CD4-positive, alpha-beta T cell treated with Interleukin-6 for 4 hours (primary cell): ENCODE data around the gene HES3.

ENCODE experiments used
- DNase-seq: peaks from one replicate; pipeline ENCODE4 v3.0.0-alpha.2; 2020; ENCODE audit warnings: mixed read lengths

The HES3 gene

DNA sequence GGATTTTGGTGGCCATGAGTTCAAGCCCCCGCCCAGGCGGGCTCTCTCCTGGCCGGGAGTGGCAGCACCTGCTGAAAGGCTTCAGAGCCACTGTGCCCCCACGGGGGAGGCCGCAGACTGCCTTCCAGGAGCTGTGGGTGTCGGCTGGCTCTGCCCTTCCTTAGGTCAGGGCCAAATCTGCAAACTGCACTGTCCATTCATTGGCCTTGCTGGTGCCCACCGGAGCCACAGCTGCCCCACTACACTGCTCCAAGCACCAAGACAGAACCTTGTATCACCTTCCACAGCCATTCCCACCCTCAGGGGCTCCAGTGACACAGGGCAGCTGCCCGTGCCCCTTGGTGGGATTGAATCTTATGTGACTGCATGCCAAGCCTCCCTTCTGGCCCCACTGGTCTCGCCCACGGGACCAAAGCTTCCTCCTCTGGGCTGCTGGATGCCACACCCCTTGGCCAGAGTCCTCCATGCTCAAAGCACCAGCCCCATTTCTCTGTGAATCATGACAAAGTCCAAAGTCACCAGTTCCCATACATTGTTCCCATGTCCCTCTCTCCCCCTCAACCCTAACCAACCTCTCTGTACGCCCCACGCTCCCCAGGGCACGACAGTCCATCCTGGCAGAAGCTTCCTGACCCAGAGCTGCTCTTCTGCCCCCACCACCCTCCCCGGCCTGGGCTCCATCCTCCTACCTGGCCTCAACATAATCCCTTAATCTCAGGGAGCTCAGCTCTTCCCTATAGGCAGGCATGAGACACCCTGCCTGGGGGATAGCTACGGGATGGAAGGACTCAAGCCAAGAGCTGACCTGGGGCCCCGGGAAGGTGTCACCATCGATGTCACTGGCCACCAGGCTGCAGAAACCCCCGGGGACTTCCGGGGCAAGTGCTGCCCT is 37.8 kb downstream of the HES3 start:
- DNase-seq: no peak

DNA sequence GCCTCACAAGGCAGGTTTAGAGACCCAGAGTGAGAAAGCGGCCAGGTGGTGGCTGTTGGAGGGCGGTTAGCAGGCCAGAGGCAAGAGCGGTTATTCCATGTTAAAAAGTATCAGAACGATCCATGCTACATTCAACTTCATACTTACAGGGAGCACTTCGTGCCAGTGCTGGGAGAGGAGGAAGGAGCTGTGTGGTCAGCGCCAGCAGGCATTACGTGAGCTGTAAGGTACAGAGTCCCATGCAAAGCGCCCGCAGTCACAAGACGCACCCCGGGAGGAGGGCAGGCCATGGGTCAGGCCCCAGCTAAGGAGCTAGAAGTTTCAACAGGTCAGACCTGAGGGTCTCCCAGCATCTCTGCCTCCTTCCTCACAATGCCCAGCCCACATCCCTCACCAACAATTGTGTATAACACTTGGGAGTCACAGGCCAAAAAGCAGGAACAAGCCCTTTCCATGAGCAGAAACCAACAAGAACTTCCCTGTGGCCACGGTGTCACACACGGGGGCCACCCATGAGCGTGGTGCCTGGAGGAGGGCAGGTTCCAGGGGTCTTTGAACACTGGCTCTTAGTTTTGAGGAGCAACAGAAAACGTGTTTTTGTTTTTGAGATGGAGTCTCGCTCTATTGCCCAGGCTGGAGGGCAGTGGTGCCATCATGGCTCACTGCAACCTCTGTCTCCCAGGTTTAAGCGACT is 38.7 kb downstream of the HES3 start:
- DNase-seq: no peak

DNA sequence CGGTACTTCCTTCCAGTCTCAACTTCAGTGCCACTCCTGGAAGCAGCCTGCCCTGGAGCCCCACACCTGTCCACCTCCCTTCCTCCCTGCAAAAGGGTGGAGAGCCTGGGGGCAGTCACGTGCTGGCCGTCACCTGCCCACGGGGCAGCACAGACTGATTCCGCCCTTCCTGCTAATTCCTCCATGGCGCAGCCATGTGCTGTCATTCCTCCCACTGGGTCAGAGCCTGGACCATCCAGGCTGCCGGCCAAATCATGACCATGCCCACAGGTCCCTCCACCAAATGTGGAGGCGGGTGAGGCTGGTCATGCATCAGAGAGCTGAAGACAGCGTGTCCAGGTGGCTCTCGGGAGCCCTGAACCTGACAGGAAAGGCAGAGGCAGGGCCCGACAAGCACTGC is 41.4 kb downstream of the HES3 start:
- DNase-seq: no peak

- no peak for DNase-seq
Observed at GRCh38 chr1:6286266-6286665, 42.3 kb downstream of the HES3 start.

DNA sequence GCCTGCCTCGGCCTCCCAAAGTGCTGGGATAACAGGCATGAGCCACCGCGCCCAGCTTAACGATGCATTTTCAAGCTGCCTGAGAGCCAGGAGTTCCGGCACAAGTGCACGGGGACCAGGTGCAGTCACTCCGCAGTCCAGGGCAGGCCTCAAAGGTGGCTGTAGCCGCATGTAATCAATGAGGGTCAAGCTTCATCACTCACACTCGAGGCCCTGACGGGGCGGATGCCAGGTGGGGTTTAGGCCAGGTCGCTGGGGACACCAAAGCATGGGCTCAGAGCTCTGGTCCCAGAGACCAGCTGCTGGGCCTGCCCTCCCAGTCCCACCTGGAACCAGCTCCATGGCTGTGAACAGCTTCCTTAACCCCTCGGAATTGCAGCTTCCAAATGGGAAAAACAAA is 43.0 kb downstream of the HES3 start:
- no peak for DNase-seq

DNA sequence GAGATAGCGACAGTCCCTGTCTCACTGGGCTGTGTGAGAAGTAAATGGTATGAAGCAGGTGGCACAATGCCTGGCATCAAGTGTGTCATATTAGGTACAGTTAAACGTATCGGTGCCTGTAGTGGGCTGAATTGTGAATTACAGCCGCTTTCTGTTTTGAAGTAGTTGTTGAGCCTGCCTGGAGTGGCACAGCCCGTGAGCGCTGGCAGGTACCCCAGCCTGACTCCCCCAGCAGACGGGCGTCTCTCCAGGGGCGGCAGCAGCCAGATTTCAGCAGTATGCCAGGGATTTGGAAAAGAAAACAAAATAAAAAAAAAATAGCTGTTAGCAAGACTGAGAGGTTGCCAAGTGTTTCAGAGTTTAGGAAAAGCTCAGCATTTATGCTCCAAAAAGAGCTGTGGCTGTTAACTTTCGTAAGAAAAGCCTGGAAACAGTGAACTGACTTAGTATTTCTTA is 43.5 kb downstream of the HES3 start:
- DNase-seq: no peak

DNA sequence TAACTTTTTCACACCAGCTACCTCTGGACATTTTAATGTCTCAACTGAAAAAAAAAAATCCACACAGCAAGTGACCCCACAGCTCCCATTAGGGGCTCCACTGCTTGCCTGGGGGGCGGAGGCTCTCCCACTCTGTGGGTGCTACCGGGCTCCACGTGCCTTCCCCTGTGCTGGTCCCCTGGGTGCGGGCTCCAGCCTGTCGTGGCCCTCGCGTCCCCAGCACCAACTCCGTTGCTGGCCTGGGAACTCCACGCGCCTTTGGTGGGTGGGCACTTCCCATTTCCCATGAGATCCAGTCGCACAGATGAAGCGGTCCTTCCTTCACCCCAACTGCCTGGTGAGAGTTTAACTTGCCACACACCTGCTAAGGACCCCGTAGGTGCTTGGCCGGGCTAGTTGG is 44.0 kb downstream of the HES3 start:
- no peak for DNase-seq

DNA sequence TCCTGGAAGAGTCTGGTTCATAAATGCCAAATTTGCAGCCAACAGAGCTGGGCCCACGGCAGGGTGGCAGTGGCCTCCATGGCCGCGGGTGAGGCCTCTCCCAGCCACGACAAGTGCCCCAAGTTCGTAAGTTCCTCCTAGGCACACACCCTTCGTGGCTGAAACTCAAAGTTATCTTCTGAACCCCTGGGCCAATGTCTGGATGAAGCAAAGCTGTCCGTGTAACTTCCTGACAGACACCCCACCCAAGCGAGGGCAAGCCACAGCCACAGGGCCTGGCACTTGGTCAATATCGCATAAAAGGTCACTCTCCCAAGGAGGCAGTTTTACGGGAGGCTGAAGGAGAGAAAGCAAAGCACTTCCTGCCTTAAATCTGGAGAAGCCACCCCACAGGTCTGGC is 44.7 kb downstream of the HES3 start:
- DNase-seq: no peak

GRCh38 chr1:6292102-6292501 is 48.1 kb downstream of the HES3 start:
- no peak for DNase-seq

GRCh38 chr1:6294080-6294889 is 50.3 kb downstream of the HES3 start:
- DNase-seq: no peak

- DNase-seq: no peak
Observed at GRCh38 chr1:6294890-6295556, 51.0 kb downstream of the HES3 start.
